IMR-90 (cell line): ENCODE data around the gene RNU6-7. TPM values are rescaled to one million over a fixed set of nuclear protein-coding genes. Genes with fewer than 3 reads are reported as not detected.

Experiments
- ATAC-seq: fragments of 200-7000 bp; cut with Tn5 transposase; 2 replicates; pipeline ENCODE4 v1.9.1; 2020; ENCODE audit warnings: low read depth, mild to moderate bottlenecking, moderate library complexity
- BruUV-seq: library from RNA; stranded (reverse); fragments of 400-500 nt; replicated peaks from 2 replicates; lab custom pipeline; 2021; lab: Mats Ljungman, UMichigan
- CTCF ChIA-PET: fragments of 300-600 bp; formaldehyde crosslinking; extraction: SDS; loops from one replicate; lab custom pipeline; 2021; ENCODE audit warnings: antibody characterized with exemption; lab: Yijun Ruan, JAX
- POLR2A ChIA-PET: fragments of 300-600 bp; sonication (Branson Sonifier 250); formaldehyde crosslinking; loops from one replicate; lab custom pipeline; 2022; ENCODE audit warnings: antibody characterized with exemption; ENCODE audit not compliant: unreplicated experiment; lab: Charles Lee
- DNase-seq: peaks from one replicate; pipeline ENCODE4 v3.0.0; 2013
- H2AFZ ChIP-seq: replicated peaks from 2 replicates; pipeline ENCODE3; 2013; ENCODE audit warnings: low read length, mild to moderate bottlenecking; ENCODE audit not compliant: poor library complexity
- H2AK5ac ChIP-seq: 2 replicates; pipeline ENCODE4 v1.6.1; 2013; ENCODE audit warnings: low read depth, low read length, inconsistent platforms
- H2AK9ac ChIP-seq: replicated peaks from 2 replicates; pipeline ENCODE3; 2013; ENCODE audit warnings: mild to moderate bottlenecking, low read depth, low read length, moderate library complexity; ENCODE audit not compliant: poor library complexity
- H2BK120ac ChIP-seq: 2 replicates; pipeline ENCODE4 v1.6.1; 2013; ENCODE audit warnings: low read depth, low read length, inconsistent platforms
- H2BK15ac ChIP-seq: 3 replicates; pipeline ENCODE4 v1.6.1; 2013; ENCODE audit warnings: low read depth, low read length, inconsistent platforms
- H2BK20ac ChIP-seq: 2 replicates; pipeline ENCODE4 v1.6.1; 2013; ENCODE audit warnings: low read depth, mild to moderate bottlenecking, inconsistent platforms, low read length, moderate library complexity
- H2BK5ac ChIP-seq: 2 replicates; pipeline ENCODE4 v1.6.1; 2013; ENCODE audit warnings: mild to moderate bottlenecking, low read depth, low read length, inconsistent platforms; ENCODE audit not compliant: poor library complexity, severe bottlenecking
- H3K14ac ChIP-seq: replicated peaks from 2 replicates; pipeline ENCODE4 v1.6.1; 2013; ENCODE audit warnings: low read depth, low read length, inconsistent platforms
- H3K18ac ChIP-seq: 2 replicates; pipeline ENCODE4 v1.6.1; 2013; ENCODE audit warnings: low read depth, low read length, control low read depth
- H3K23ac ChIP-seq: 2 replicates; pipeline ENCODE4 v1.6.1; 2013; ENCODE audit warnings: low read depth, low read length, inconsistent platforms
- H3K27ac ChIP-seq: 2 replicates; pipeline ENCODE4 v1.5.1; 2013; ENCODE audit warnings: mild to moderate bottlenecking, control low read depth, low read length; ENCODE audit not compliant: insufficient read depth
- H3K27me3 ChIP-seq: 2 replicates; pipeline ENCODE4 v1.6.1; 2013; ENCODE audit warnings: low read length; ENCODE audit not compliant: control insufficient read depth, insufficient read depth
- H3K36me3 ChIP-seq: 2 replicates; pipeline ENCODE4 v1.6.1; 2013; ENCODE audit warnings: low read length, mixed read lengths; ENCODE audit not compliant: control insufficient read depth, insufficient read depth
- H3K4ac ChIP-seq: 2 replicates; pipeline ENCODE4 v1.6.1; 2013; ENCODE audit warnings: low read depth, low read length, inconsistent platforms
- H3K4me1 ChIP-seq: 2 replicates; pipeline ENCODE4 v1.6.1; 2013; ENCODE audit warnings: low read length, mixed read lengths; ENCODE audit not compliant: control insufficient read depth, insufficient read depth
- H3K4me2 ChIP-seq: 2 replicates; pipeline ENCODE4 v1.6.1; 2013; ENCODE audit warnings: low read depth, mild to moderate bottlenecking, control low read depth, low read length, moderate library complexity
- H3K4me3 ChIP-seq: 2 replicates; pipeline ENCODE4 v1.5.1; 2013; ENCODE audit warnings: low read depth, mild to moderate bottlenecking, control low read depth, low read length, moderate library complexity; ENCODE audit not compliant: insufficient read depth
- H3K56ac ChIP-seq: 2 replicates; pipeline ENCODE4 v1.6.1; 2013; ENCODE audit warnings: low read length, inconsistent platforms; ENCODE audit not compliant: insufficient read depth; ENCODE audit errors: extremely low read depth
- H3K79me1 ChIP-seq, 2 experiments: 2 replicates each; pipeline ENCODE4 v1.6.1; 2013; ENCODE audit warnings: low read length in 2 of 2, inconsistent platforms in 1 of 2, low read depth in 1 of 2
- H3K9ac ChIP-seq: 2 replicates; pipeline ENCODE4 v1.6.1; 2013; ENCODE audit warnings: low read depth, low read length, control low read depth
- H3K9me1 ChIP-seq: 2 replicates; pipeline ENCODE4 v1.6.1; 2013; ENCODE audit warnings: low read length, inconsistent platforms; ENCODE audit not compliant: insufficient read depth
- H3K9me3 ChIP-seq: 2 replicates; pipeline ENCODE4 v1.6.1; 2013; ENCODE audit warnings: low read length; ENCODE audit not compliant: control insufficient read depth, insufficient read depth
- H4K20me1 ChIP-seq: 2 replicates; pipeline ENCODE4 v1.6.1; 2013; ENCODE audit warnings: low read length, inconsistent platforms; ENCODE audit not compliant: insufficient read depth
- H4K5ac ChIP-seq: 2 replicates; pipeline ENCODE4 v1.6.1; 2013; ENCODE audit warnings: mild to moderate bottlenecking, low read depth, low read length, control low read depth
- H4K8ac ChIP-seq, 2 experiments: 2 replicates each; pipeline ENCODE4 v1.6.1; 2013; ENCODE audit warnings: low read depth in 2 of 2, low read length in 2 of 2, control low read depth in 1 of 2, inconsistent platforms in 1 of 2
- H4K91ac ChIP-seq: 2 replicates; pipeline ENCODE4 v1.6.1; 2013; ENCODE audit warnings: low read depth, low read length, inconsistent platforms; ENCODE audit not compliant: insufficient read depth
- BHLHE40 ChIP-seq: fragments of 150-350 bp; IDR thresholded peaks from 2 replicates; pipeline ENCODE4 v1.6.1; 2016; ENCODE audit warnings: mild to moderate bottlenecking, low read depth, low read length
- CEBPB ChIP-seq: IDR thresholded peaks from 2 replicates; pipeline ENCODE4 v1.6.1; 2012; ENCODE audit warnings: low read depth, low read length, improper control_type of control experiment
- CHD1 ChIP-seq: IDR thresholded peaks from 2 replicates; pipeline ENCODE4 v1.6.1; 2012; ENCODE audit warnings: low read depth, low read length, improper control_type of control experiment
- MAFK ChIP-seq: IDR thresholded peaks from 2 replicates; pipeline ENCODE4 v1.6.1; 2012; ENCODE audit warnings: low read depth, low read length, improper control_type of control experiment
- NFE2L2 ChIP-seq: fragments of 150-350 bp; IDR thresholded peaks from 2 replicates; pipeline ENCODE4 v1.6.1; 2016; ENCODE audit warnings: low read depth, mild to moderate bottlenecking, low read length
- RAD21 ChIP-seq: IDR thresholded peaks from 2 replicates; pipeline ENCODE4 v1.6.1; 2012; ENCODE audit warnings: low read length, improper control_type of control experiment
- RCOR1 ChIP-seq: IDR thresholded peaks from 2 replicates; pipeline ENCODE4 v1.6.1; 2012; ENCODE audit warnings: mild to moderate bottlenecking, low read length, improper control_type of control experiment; ENCODE audit not compliant: insufficient replicate concordance
- SMC3 ChIP-seq: fragments of 150-350 bp; IDR thresholded peaks from 2 replicates; pipeline ENCODE4 v1.6.1; 2016; ENCODE audit warnings: low read depth, mild to moderate bottlenecking, antibody characterized with exemption, low read length, moderate library complexity
- USF2 ChIP-seq: fragments of 150-350 bp; IDR thresholded peaks from 2 replicates; pipeline ENCODE4 v1.6.1; 2017; ENCODE audit warnings: mild to moderate bottlenecking, antibody characterized with exemption, low read length, low read depth
- WGBS, 2 experiments: methylation state at CpG; one replicate each; pipeline versions ENCODE4 v1.1.5 to v1.1.7; 2013; ENCODE audit warnings: missing lambda C conversion rate in 2 of 2; ENCODE audit not compliant: insufficient read length in 1 of 2; ENCODE audit errors: extremely low coverage in 2 of 2; 5-methylcytosine and 5-hydroxymethylcytosine counted together
- dilution Hi-C: fragments of 300-500 bp; cut with HindIII; formaldehyde crosslinking; loops from one replicate; pipeline ENCODE4 v1.14.3; 2018; ENCODE audit warnings: low sequenced_read_pairs; ENCODE audit not compliant: unreplicated experiment
- in situ Hi-C: fragments of 300-500 bp; cut with MboI; formaldehyde crosslinking; loops from 3 replicates; pipeline ENCODE4 v1.14.3; 2019; ENCODE audit warnings: low sequenced_read_pairs, inconsistent platforms, mixed read lengths
- intact Hi-C: fragments of 100-400 bp; cut with micrococcal nuclease; formaldehyde crosslinking; loops from 2 replicates; pipeline ENCODE4 v1.10.0; 2022
- polyA plus RNA-seq, 3 experiments: library from polyadenylated mRNA; depleted of rRNA; stranded (reverse); fragments of >200 nt; gene quantifications; 2 replicates each; pipeline ENCODE4 v1.2.3, GENCODE V29; 2012; ENCODE audit warnings: low replicate concordance in 1 of 3
- total RNA-seq: library from RNA; depleted of rRNA; stranded (reverse); fragments of >200 nt; gene quantifications from 2 replicates; pipeline ENCODE4 v1.2.3, GENCODE V29; 2012
- TF ChIP-seq, protein P1 (sequence below): fragments of 150-350 bp; IDR thresholded peaks from 2 replicates; pipeline ENCODE4 v1.6.1; 2016; ENCODE audit warnings: low read depth, mild to moderate bottlenecking, low read length, moderate library complexity, borderline replicate concordance

The RNU6-7 gene
- total and polyA plus RNA-seq, 2 of the 4 experiments (the other 2 are of a cell fraction), result not detected

- Histone ChIP-seq H3K14ac (no peak overlapping the region), H2AK5ac (no peak overlapping the region), H3K9me1 (no peaks in the 10 kb centered on the region), H3K18ac (no peak overlapping the region), H3K4me3 (no peak overlapping the region), H3K9me3 (no peaks in the 10 kb centered on the region), H3K23ac (no peak overlapping the region), H2BK120ac (no peak overlapping the region), H3K79me1 (no peaks in the 10 kb centered on the region), H3K9ac (no peak overlapping the region), H2AFZ (no peak overlapping the region), H3K27ac (no peak overlapping the region), H2AK9ac (no peak overlapping the region), H2BK5ac (no peak overlapping the region), H3K4me1 (peaks cover 2% of the 10 kb centered on the region; the same call in 1 of the 2 replicates), H4K8ac (no peak overlapping the region), H3K56ac (no peak overlapping the region), H3K4ac (no peak overlapping the region), H3K4me2 (no peak overlapping the region), H2BK15ac (no peak overlapping the region; the same call in 2 of the 3 replicates), H3K36me3 (no peaks in the 10 kb centered on the region), H4K5ac (no peak overlapping the region), H4K91ac (no peak overlapping the region), H4K20me1 (no peaks in the 10 kb centered on the region), H2BK20ac (no peak overlapping the region; the same call in 1 of the 2 replicates), H3K27me3 (0 out of 2 replicates have a peak, but pooled peaks cover 3% of the 10 kb centered on the region)
- POLR2A ChIA-PET, result no interaction called here
- no peak for DNase-seq
- dilution Hi-C loops, result no loop called here
- BruUV-seq, result no TSS peak
- intact Hi-C loops, result loop anchor here (5.0 to 10.0 kb wide), 3 partner anchors 303 to 886 kb away; no protein-coding TSS in a partner anchor
- in situ Hi-C loops, result no loop called here
- TF ChIP-seq SMC3, result no peak
- TF ChIP-seq CHD1, result no peak
- TF ChIP-seq RCOR1, result no peak
- TF ChIP-seq BHLHE40, result no peak
- no peak for TF ChIP-seq CEBPB
- TF ChIP-seq NFE2L2, result no peak
- TF ChIP-seq, protein P1, sequence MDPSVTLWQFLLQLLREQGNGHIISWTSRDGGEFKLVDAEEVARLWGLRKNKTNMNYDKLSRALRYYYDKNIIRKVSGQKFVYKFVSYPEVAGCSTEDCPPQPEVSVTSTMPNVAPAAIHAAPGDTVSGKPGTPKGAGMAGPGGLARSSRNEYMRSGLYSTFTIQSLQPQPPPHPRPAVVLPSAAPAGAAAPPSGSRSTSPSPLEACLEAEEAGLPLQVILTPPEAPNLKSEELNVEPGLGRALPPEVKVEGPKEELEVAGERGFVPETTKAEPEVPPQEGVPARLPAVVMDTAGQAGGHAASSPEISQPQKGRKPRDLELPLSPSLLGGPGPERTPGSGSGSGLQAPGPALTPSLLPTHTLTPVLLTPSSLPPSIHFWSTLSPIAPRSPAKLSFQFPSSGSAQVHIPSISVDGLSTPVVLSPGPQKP, result no peak
- TF ChIP-seq MAFK, result no peak
- no peak for TF ChIP-seq USF2
- TF ChIP-seq RAD21, result no peak
- 80% methylated on average over 1 of the region's 3 CpGs; no CpG with 5 or more reads in 1 of the 2 experiments for whole genome bisulfite sequencing, 2 experiments
- CTCF ChIA-PET, result interaction anchor here (0.6 to 1.3 kb wide), 5 partner anchors 177 to 1398 kb away, joined by 3 to 6 read pairs (median 4); no protein-coding TSS in a partner anchor
- ATAC-seq, result no peak
These were observed 48.8 kb downstream of the RNU6-7 start for GRCh38 chr14:32250681-32251080.
